ENCODE data around the gene PPT2. TPM values are rescaled to one million over a fixed set of nuclear protein-coding genes. Genes with fewer than 3 reads are reported as not detected.

The PPT2 gene
- total and polyA plus RNA-seq, 2 of the 8 experiments (the other 6 are each of a cell fraction or from before 2014, with no cell fraction given): 24.1 to 39.5 TPM

GRCh38 chr6:32164295-32164694 is 10.4 kb downstream of the PPT2 start, which contains the start of gene EGFL8:
EGFL8 (plus strand) TSS chr6:32164595; CDS start chr6:32166166, 1,571 bp downstream.
- Histone ChIP-seq H2AK5ac (ENCODE audit: low read depth, low read length) (no peak within 1 kb of the TSS), H3K9me3 (ENCODE audit: insufficient read depth in 2 of 2, low read depth in 1 of 2, low read length in 1 of 2) (no peaks in the 10 kb centered on the region), H3K56ac (replicated peaks; ENCODE audit: insufficient read length, low read depth, low read length) (no peak within 1 kb of the TSS), H3K23ac (ENCODE audit: insufficient read length) (no peak within 1 kb of the TSS), H2AFZ (ENCODE audit: low read length) (no peak within 1 kb of the TSS), H2BK5ac (ENCODE audit: low read depth, low read length) (no peak within 1 kb of the TSS), H4K20me1 (replicated peaks in 1 of 2; ENCODE audit: control insufficient read depth in 1 of 2, insufficient read depth in 2 of 2, low read length in 2 of 2) (peaks cover 4 to 5% of the 10 kb centered on the region in 2 experiments), H2BK12ac (ENCODE audit: low read depth, low read length) (no peak within 1 kb of the TSS), H4K91ac (replicated peaks; ENCODE audit: insufficient read length, low read length) (no peak within 1 kb of the TSS), H2BK120ac (replicated peaks; ENCODE audit: low read depth, low read length) (no peak within 1 kb of the TSS), H3K79me1 (ENCODE audit: low read depth, low read length) (no peaks in the 10 kb centered on the region), H3K4me2 (ENCODE audit: insufficient read depth in 1 of 2, low read depth in 2 of 2, low read length in 2 of 2) (no peak within 1 kb of the TSS), H3K4ac (replicated peaks; ENCODE audit: insufficient read length, low read depth, low read length) (peak within 1 kb of the TSS; percentile 53), H3K9ac (replicated peaks in 1 of 4; ENCODE audit: extremely low read depth in 1 of 4, low read depth in 3 of 4, low read length in 3 of 4) (no peak within 1 kb of the TSS), H3K14ac (ENCODE audit: insufficient read length) (no peak within 1 kb of the TSS), H3K23me2 (ENCODE audit: low read depth, low read length) (no peaks in the 10 kb centered on the region), H3K4me3 (ENCODE audit: extremely low read depth in 1 of 4, insufficient read depth in 2 of 4, low read depth in 3 of 4, low read length in 4 of 4) (no peak within 1 kb of the TSS), H4K8ac (ENCODE audit: extremely low read depth, insufficient read depth, low read length) (no peak within 1 kb of the TSS), H3K4me1 (replicated peaks in 1 of 4; ENCODE audit: control insufficient read depth in 3 of 4, insufficient read depth in 4 of 4, low read length in 3 of 4) (peaks cover 0 to 5% (median 2%) of the 10 kb centered on the region in 4 experiments; a peak in 3 of 7 replicates), H4K5ac (ENCODE audit: insufficient read length, low read depth, low read length) (no peak within 1 kb of the TSS), H2BK20ac (ENCODE audit: low read length) (no peak within 1 kb of the TSS), H3K27me3 (replicated peaks in 1 of 4; ENCODE audit: control insufficient read depth in 3 of 4, extremely low read depth in 1 of 4, insufficient read depth in 3 of 4, low read length in 3 of 4) (no peaks in the 10 kb centered on the region), H3K27ac (ENCODE audit: low read depth, low read length) (no peak within 1 kb of the TSS), H3K18ac (ENCODE audit: extremely low read depth, low read length) (no peak within 1 kb of the TSS), H3K36me3 (ENCODE audit: control insufficient read depth in 2 of 4, insufficient read depth in 4 of 4, low read length in 3 of 4) (peaks cover 2 to 21% (median 14%) of the 10 kb centered on the region in 4 experiments; a peak in 7 of 8 replicates), H2BK15ac (ENCODE audit: low read length) (no peak within 1 kb of the TSS), H3K79me2 (ENCODE audit: control insufficient read depth in 1 of 2, insufficient read depth in 2 of 2, low read length in 2 of 2) (no peaks in the 10 kb centered on the region)
- ChIA-PET CTCF (ENCODE audit: partially characterized antibody) (interaction anchor here (0.7 to 6.7 kb wide), 8 partner anchors 10 to 45 kb away, joined by 3 to 72 read pairs (median 3); partner anchors contain the start of gene PRRT1), POLR2A (ENCODE audit: partially characterized antibody) (interaction anchor here (0.8 to 6.8 kb wide), 11 partner anchors 10 to 55 kb away, joined by 3 to 49 read pairs (median 6); partner anchors contain the start of genes AGPAT1, ATF6B, PRRT1 and TNXB)
- no peak for FAIRE-seq
- no peak for DNase-seq (ENCODE audit: low read depth in 1 of 2, low spot score in 2 of 2)
- TF ChIP-seq RNF2 (IDR thresholded peaks at IDR 0.05; ENCODE audit: borderline replicate concordance, low read depth, low read length, missing control alignments, poor library complexity, severe bottlenecking) (no peak), POU5F1 (IDR thresholded peaks at IDR 0.05; ENCODE audit: low read depth, low read length) (no peak), CHD2 (IDR thresholded peaks at IDR 0.05; ENCODE audit: low read length) (no peak), CREB1 (IDR thresholded peaks at IDR 0.05) (no peak), EP300 (IDR thresholded peaks at IDR 0.05; ENCODE audit: borderline replicate concordance in 1 of 2, low read depth in 2 of 2, low read length in 2 of 2) (no peak), EGR1 (IDR thresholded peaks at IDR 0.05; ENCODE audit: borderline replicate concordance, low read depth, low read length) (no peak), RFX5 (IDR thresholded peaks at IDR 0.05; ENCODE audit: borderline replicate concordance, low read depth, low read length) (no peak), POLR2AphosphoS5 (IDR thresholded peaks at IDR 0.05; ENCODE audit: low read depth, low read length) (no peak), MAX (IDR thresholded peaks at IDR 0.05) (no peak), SUZ12 (IDR thresholded peaks at IDR 0.05; ENCODE audit: low read length) (no peak), RAD21 (IDR thresholded peaks at IDR 0.05 in 1 of 2, conservative IDR thresholded peaks at IDR 0.05 in 1 of 2; ENCODE audit: low read depth in 2 of 2, low read length in 2 of 2) (no peak), CBX5 (IDR thresholded peaks at IDR 0.05; ENCODE audit: low read depth, low read length) (no peak), CTBP2 (IDR thresholded peaks at IDR 0.05; ENCODE audit: borderline replicate concordance, insufficient read depth, insufficient read length, low read length) (no peak), BACH1 (IDR thresholded peaks at IDR 0.05; ENCODE audit: low read length) (no peak)

Data from H1 (cell line).